Sigmoid colon (tissue), 4 donors: ENCODE data around the gene PCDHB6.
"Not testable (repeated sequence)": the region's sequence is repeated elsewhere in the genome, so short reads cannot be mapped to it uniquely, and the experiment has no call there.

ENCODE experiments used
- CTCF ChIP-seq, 4 experiments: fragments of 450-650 bp in 3 of 4; fragments of 200-600 bp in 1 of 4; IDR thresholded peaks; one replicate each; pipeline ENCODE4 v1.5.1; 2016 to 2019; ENCODE audit warnings: antibody characterized with exemption in 4 of 4, mild to moderate bottlenecking in 3 of 4, moderate library complexity in 2 of 4
- POLR2A ChIP-seq, 2 donors: fragments of 450-650 bp; IDR thresholded peaks; one replicate each; pipeline ENCODE4 v1.6.1; 2016; ENCODE audit warnings: antibody characterized with exemption in 2 of 2, mild to moderate bottlenecking in 2 of 2, moderate library complexity in 2 of 2
- POLR2AphosphoS5 ChIP-seq, 4 donors: sonication (generic); formaldehyde crosslinking; IDR thresholded peaks; one replicate each; pipeline ENCODE4 v1.6.1; 2017; ENCODE audit warnings: antibody characterized with exemption in 4 of 4

- TF ChIP-seq CTCF, POLR2A, POLR2AphosphoS5 (IDR thresholded peaks at IDR 0.05): not testable (repeated sequence)
These were observed 51.3 kb downstream of the PCDHB6 start for GRCh38 chr5:141201126-141201525.
